ENCODE data around the gene PLA2G3.
"Not testable (repeated sequence)": the region's sequence is repeated elsewhere in the genome, so short reads cannot be mapped to it uniquely, and the experiment has no call there.

PLA2G3 gene

DNA sequence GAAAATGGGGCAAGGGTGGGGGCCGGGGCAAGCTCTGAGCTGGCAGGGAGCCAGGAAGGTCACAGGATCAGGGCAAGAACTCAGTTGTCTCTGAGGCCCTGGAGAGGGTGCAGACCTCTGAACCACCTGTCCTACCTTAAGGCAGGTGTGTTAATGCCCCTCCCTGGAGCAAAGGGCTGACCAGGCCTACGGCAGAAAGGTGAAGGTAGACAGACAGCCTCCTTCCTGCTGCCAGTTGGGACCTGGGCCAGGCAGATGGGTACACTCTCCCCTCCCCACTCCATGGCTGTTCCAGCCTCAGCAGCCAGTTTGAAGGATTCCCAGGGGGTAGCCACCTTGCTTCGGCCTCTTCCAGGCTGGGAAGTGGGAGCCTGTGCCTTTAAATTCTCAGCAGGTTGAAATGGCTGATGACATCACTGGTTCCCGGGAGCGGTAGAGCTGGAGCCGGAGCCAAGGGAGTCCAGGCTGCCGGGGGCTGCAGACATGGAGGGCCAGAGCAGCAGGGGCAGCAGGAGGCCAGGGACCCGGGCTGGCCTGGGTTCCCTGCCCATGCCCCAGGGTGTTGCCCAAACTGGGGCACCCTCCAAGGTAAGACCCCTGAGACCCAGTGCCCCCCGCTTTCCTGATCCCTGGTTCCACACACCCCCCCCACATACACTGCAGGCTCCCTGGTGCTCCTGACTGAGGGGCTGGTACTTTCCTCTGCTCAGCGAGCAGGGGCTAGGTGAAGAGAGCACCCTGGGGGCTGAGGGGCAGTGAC is 17.6 kb downstream of the PLA2G3 start, which contains the start of gene INPP5J:
INPP5J (plus strand) TSS at position 435 of the 760 bp plus-strand sequence; CDS start at position 484, 49 bp downstream.
- DNase-seq (ENCODE audit: low spot score): peak; percentile 78

DNA sequence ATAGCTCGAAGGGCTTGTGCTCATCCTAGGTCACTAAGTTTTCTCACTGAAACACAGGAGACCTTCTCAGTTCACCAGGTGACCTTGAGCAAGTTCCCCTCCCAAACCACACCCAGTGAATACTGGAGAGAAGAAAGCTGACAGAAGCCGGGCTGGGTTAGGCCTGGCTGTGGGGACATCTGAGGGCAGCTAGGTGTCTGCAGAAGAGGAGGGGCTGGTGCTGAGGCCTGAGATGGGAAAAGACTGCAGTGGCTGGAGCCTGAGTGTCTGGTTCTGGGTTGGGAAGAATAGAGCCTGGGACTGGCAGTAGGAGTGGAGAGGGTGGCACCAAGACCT is 18.1 kb downstream of the PLA2G3 start:
- DNase-seq (ENCODE audit: low spot score): no peak

DNA sequence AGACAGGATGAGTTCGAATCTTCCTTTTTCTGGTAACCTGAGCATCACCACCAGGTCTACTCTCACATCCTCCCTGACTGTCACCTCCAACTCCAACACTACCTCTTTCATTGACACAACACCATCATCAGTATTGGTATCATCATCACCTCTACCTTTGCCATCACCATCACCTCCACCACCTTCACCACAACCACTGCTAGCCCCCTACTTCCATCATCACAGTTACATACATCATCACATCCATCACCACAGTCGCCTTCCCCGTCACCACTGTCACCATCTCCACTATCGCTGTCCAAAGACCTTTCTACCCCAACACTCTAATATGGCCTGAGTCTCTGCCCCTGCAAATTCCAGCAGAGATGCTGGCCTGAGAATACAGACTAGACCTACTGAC is 18.9 kb downstream of the PLA2G3 start:
- DNase-seq (ENCODE audit: low spot score): no peak

DNA sequence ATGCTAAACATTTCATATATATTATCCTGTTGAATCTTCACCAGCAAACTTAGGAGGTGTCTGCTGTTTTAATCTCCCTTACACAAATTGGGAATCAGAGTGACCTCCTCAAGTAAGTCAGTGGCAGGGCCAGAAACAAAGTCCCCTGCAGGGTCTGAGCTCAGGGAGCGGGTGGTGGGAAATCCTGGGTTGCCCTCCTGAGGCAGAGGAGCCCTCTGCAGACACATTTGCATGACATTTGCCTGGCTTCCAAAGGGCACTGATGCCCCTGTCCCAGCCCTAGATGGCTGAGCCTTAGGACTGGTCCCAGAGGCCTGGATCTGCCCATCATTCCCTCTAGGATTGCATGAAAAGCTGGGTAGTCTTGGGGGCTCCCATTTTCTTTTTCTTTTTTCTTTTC is 19.7 kb downstream of the PLA2G3 start:
- no peak for DNase-seq (ENCODE audit: low spot score)

DNA sequence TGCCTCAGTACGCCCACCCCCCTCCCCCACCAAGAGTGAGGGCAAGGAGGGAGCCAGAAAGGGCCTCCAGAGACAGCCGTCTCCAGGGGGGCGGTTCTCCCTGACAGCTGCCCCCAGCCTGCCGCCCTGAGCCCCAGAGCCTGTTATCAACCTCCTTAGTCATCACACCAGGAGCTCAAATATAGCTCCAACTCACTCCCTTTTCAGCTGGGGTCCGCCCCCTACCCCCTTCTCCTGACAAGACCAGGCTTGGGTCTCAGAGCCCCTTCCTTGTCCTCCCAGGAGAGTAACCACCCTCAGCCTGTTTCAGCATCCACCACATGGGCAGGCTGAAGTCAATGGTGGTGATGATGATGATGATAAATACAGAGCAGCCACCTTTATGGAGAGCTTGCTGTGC is 20.1 kb downstream of the PLA2G3 start:
- DNase-seq (ENCODE audit: low spot score): no peak

DNA sequence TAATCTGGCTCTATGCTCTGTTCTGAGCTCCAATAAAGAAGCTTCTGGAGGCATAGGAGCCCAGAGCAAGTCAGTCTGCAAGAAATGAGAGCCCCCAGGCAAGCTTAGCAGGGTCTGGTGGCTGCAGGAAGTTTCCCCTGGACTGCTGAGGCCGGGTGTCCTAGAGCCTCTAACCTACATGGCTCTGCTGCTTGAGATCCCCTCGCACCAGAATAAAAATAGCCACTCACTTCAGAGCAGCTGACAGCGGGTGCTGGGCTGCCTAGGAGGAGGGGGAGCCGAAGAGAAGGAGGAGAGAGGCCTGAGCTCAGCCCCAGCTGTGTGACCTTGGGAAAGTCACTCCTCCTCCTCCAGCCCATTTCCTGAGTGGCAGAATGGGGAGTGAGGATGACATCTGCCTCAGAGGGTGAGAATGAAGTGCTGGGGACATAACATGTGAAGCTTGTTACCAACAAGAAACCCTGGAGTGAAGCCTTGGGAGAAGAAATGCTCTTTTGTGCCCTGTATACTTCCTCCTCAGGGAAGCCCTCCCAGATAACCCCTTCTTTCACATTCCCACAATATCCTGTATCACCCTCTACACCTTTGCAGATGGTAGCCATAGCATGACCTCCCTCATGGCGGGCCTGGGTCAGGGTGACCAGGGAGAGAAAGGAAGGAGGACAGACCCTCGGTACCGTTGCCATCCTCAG is 21.1 kb downstream of the PLA2G3 start:
- no peak for DNase-seq (ENCODE audit: low spot score)

DNA sequence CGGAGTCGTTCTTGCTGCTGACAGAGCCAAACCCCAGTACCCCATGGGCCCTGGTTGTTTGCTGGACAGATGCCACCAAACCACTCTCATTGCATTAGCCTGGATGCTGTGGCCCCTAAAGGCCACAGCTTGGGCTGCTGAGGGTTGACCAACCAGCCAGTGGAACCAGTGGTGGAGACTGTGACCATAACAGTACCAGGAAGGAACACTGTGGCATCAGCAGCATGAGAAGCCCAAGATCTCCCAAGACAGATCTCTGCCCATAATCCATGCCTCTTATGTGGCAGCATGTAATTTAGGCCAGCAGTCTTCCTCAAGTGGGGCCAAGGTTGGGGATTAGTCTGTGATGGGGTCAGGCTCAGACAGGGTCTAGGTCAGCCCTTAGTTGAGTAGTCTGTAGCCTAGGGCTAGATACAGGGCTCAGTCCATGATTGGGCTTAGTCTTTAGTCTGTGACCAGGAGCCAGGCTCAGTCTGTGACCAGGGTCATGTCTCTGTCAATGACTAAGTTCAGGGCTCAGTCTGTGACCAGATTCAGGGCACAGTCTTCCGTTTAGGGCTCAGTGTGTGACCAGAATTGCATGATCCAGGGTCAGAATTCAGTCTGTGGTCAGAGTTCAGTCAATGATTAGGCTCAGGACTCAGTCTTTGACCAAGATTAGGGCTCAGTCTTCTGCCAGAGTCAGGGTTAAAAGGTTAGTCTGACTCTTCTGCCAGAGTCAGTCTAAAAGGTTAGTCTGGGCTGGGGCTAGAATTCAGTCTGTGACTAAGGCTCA is 22.1 kb downstream of the PLA2G3 start:
- DNase-seq (ENCODE audit: low spot score): no peak

DNA sequence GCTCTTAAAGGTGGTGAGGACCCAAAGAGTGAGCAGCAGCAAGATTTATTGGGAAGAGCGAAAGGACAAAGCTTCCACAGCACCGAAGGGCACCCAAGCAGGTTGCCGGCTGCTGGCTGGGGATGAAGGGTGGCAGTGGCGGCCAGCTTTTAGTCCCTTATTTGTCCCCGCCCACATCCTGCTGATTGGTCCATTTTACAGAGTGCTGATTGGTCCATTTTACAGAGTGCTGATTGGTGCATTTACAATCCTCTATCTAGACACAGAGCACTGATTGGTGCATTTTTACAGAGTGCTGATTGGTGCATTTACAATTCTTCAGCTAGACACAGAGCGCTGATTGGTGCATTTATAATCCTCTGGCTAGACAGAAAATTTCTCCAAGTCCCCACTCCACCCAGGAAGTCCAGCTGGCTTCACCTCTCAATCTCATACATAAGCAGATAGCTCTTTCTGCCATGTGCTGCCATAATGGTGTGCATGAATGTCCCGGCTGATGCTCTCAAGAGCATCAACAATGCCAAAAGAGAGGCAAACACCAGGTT is 27.7 kb downstream of the PLA2G3 start:
- DNase-seq (ENCODE audit: low spot score): not testable (repeated sequence)

DNA sequence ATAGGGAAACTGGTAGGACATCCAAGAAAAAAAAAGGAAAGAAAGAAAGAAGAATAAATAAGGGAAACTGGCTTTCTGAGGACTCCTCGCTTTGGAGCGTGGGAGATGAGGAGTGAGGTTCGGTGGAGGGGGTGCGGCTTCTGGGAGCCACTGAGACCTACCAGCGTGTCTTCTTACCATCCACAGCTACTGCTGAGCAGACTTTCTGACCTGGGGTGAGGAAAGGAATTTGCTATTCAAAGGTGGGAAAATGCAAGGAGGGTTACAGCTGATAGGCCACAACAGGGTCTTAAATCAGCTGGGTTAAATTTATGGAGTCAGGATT is 32.5 kb downstream of the PLA2G3 start:
- no peak for DNase-seq (ENCODE audit: low spot score)

DNA sequence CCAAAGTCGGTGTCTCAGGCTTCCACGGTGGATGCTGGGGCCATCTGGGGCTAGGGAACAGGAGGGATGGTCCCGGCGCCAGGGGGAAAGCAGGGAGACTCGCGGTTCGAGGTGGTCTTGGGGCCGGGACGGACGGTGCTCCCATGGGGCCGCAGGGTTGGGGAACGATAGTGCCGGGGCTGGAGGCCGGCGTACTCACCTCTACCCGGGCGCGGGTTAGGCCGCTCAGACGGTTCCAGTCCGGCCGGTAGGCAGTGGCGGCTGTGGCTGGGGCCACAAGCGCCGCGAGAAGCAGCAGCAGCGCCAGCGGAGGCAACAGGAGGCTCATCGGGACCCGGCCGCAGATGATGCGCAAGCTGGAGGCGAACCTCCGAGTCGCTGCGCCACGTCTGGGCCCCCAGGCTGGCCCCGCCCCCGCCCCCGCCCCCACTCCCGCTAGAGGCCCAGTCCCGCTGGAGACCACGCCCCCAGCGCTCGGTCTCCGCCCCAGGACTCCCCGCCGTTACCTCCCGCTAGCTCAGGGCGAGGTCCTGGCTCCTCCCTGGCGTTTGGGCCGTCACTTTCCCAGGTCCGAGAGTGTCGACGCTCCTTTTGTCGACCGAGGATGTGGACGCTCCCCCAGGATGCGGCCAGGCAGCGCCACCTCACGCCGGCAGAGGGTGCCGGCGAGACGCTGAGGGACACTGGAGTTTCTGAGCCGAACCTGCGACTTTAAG is 33.0 kb downstream of the PLA2G3 start, which contains the start of gene SELENOM:
SELENOM (minus strand) TSS at position 391 of the 716 bp plus-strand sequence; CDS start at position 328, 63 bp downstream.
- DNase-seq (ENCODE audit: low spot score): peak; percentile 99

DNA sequence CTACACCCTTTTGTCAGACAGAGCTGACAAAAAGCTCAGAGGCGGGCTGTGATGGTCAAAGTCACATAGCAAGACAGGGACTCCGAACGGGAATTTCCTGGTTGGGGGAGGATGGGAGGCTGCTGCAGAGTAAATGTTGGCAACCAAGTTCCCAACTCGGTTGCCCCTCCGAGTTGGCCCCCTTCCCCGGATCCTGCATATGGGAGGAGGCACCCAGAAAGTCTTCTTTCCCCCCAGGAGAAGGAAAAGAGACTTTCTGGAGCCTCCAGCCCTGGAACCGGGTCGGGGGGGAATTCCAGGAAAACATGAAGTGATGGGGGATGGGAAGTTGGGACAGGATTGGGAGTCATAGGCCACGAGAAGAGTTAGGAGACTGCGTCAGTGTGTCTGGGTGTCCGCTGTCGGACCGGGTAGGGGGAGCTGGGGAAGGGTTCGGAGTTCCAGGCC is 33.6 kb downstream of the PLA2G3 start:
- peak; percentile 71 for DNase-seq (ENCODE audit: low spot score)

DNA sequence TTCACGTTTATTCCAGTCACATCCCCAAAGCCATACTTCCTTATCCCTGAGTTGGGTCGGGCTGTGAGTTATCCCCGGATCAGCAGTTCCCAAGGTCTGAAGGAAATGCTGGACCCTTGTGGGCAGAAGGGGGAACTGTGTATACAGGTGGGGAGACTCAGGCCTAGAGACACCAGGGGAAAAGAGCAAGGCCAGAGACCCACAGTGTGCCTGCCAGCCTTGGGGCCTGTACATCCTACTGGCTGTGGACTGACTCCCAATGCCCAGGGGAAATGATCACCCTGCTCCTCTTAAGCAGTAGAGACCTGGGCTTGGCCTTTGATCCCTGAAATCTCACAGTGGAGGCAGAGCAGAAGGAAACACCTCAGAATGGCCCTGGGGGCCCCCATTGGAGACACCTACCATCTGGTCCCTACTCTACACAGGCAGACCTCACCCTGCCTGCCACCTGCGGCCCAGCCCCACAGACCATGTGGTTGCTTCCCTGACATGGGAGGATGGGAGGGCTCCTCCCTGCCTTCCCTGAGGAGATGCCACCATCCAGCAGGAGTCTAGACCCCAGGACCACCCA is 34.2 kb downstream of the PLA2G3 start:
- DNase-seq (ENCODE audit: low spot score): no peak

DNA sequence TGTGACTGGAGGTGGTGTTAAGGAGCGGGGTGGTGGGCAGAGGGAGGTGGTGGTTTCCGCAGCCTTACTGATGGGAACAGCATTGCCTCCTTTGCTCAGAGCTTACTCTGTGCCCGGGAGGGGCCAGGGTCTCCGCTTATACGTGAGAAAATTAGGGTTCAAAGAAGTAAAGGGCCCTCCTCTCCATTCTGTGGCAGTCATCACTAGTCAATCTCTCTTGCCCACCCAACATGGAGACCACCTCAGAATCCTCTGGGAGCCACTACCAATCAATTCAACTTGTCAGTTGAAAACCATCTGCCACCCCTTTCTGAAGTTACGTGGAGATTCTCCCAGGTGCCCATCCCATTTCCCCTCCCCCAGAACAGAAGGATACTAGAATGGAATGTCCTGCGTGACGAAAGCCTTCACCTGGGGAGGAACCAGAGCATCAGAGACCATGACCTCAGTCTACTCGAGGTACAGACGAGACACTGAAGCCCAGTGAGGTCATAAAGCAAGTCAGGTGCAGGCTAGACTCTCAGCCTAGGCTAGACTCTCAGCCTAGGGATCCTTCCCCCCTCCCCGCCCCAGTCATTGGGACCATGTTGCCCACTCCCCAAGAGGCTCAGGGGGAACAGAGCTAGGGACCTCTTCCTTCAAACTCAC is 34.9 kb downstream of the PLA2G3 start:
- no peak for DNase-seq (ENCODE audit: low spot score)

DNA sequence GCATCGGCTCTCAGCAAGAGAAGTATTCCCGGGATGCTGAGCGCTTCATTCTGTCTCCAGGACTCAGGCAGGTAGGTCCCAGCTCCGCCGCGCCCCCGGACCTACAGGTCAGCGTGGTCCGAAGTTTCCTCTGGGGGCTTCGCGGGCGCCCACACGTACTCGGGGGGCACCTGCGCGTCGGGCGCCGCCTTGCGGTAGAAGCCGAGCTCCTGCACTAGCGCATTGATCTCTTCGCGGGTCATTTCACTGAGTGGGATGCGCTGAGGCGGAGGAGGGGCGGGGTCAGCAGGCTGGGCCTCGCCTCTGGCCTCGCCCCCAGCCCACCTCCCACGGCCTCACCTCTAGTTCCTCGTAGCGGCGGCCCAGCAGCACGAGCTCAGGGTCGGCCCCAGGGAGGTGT is 35.4 kb downstream of the PLA2G3 start:
- no peak for DNase-seq (ENCODE audit: low spot score)

DNA sequence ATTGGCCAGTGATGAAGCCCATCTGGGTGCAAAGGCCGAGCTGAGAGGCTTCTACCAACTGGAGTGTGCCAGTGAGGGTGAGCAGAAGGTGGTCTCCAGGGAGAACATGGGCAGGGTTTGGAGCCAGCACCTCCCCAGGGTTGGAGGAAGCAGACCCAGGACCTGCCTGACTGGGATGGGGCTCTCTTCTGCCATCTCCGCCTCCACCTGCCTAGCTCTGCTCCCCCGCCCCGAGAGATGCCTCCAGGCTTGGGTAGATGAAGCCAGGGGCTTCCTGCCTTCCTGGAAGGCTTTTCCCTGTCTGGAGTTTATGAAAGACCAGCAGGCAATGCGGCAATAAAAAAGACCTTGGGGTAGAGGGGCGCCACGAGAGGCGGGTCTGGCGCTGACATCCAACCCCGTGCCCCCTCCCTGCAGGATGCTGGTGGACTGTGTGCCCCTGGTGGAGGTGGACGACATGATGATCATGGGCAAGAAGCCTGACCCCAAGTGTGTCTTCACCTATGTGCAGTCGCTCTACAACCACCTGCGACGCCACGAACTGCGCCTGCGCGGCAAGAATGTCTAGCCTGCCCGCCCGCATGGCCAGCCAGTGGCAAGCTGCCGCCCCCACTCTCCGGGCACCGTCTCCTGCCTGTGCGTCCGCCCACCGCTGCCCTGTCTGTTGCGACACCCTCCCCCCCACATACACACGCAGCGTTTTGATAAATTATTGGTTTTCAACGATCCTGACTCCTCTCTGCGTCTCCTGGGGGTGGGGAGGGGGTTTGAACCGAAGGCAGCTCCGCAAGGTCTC is 36.2 kb downstream of the PLA2G3 start:
- DNase-seq (ENCODE audit: low spot score): no peak

DNA sequence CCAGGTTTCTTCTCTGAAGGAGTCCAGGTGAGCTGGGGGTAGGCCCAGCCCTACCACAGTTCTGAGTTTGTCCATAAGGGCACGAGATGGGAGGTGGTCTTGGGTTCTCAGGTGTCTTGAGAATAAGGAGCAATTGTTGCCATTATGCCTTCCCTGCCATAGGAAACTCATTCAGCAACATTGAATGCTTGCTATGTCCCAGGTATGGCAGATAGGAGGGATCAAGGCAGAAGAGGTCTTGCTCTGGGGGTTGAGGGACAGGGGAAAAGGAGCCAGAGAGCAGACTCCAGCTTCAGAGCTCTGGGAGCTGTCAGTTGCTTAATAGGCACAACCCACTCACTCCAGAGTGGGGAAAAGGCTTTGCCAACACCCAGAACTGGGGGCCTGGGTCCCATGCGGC is 37.2 kb downstream of the PLA2G3 start:
- DNase-seq (ENCODE audit: low spot score): no peak

DNA sequence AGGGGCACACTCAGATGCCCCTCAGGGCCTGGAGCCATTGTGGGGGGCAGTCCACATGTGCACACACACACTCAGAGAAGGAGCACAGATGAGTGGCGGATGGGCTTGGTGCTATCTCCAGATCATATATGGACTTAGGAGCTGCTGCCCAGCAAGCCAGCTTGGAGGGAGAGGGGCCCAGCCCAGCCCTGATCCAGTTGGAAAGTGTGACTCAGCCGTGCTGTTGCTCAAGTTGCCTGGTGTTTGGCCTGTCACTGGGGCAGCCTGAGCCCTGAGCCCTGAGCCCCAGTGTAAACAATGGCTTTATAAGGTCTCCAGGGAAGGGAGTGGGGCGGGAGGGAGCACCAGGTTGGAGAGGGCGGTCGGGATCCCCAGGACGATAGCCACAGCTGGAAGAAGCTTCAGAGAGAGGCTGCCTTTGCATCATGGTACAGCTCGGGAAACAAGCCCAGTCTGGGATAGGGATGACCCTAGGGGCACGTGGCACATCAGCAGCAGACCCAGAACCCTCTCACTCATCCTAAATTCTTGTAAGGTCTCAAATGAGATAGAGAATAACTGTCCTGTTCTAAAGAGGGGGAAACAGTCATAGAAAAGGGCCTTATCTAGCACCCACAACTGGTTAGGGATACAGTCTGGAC is 37.7 kb downstream of the PLA2G3 start:
- peak; percentile 91 for DNase-seq (ENCODE audit: low spot score)

DNA sequence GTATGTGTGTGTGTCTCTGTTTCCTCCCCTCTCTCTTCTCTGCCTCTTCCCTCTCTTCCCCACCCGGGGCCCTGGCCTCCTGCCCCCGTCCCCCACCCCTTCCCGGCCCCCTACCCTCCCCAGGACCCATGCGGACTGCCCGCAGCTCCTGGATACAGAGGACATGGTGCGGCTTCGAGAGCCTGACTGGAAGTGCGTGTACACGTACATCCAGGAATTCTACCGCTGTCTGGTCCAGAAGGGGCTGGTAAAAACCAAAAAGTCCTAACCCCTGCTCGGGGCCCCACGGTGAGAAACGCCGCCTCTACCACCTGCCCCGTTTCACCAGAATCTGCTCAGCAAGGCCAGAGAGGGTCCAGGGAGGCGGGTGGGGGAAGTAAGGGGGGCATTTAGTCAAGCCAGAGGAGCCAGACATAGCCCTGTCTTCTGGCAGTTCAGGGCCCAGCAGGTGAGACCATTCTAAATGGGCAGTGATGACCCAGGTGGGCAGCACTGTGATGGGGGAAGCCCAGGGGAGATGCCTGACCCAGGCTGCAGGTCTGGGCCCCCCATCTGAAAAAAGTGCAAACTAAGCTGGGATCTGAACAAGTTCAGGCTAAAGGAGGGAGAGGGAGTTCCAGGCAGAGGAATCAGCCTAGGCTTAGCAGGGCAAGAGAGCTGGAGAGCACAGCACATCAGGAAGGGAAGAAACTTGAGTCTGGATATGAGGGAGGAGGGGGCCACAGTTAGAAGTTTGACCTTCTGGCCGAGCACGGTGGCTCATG is 39.4 kb downstream of the PLA2G3 start:
- DNase-seq (ENCODE audit: low spot score): no peak

Measured in GM03348 (cell line).